Stimulated activated CD4-positive, alpha-beta T cell treated with anti-CD3 and anti-CD28 coated beads, Interleukin-15, amount 100 ng/mL, for 48 hours (primary cell): Measurements from ENCODE around the gene PTPRT.
"Not testable (repeated sequence)": the region's sequence is repeated elsewhere in the genome, so short reads cannot be mapped to it uniquely, and the experiment has no call there.

ENCODE experiments used
- DNase-seq, 2 donors: peaks; one replicate each; pipeline ENCODE4 v3.0.0-alpha.2; 2020; ENCODE audit warnings: low read depth in 2 of 2

PTPRT gene

DNA sequence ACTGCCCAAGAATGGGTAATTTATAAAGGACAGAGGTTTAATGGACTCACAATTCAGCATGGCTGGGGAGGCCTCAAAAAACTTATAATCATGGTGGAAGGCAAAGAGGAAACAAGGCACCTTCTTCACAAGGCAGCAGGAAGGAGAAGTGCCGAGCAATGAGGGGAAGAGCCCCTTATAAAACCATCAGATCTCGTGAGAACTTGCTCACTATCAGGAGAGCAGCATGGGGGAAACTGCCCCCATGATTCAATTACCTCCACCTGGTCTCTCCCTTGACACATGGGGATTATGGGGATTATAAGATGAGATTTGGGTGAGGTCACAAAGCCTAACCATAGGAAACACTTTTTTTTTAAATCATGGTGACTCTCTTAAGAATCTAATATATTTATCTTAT, 278.9 kb downstream of the PTPRT start:
- DNase-seq = not testable (repeated sequence)

DNA sequence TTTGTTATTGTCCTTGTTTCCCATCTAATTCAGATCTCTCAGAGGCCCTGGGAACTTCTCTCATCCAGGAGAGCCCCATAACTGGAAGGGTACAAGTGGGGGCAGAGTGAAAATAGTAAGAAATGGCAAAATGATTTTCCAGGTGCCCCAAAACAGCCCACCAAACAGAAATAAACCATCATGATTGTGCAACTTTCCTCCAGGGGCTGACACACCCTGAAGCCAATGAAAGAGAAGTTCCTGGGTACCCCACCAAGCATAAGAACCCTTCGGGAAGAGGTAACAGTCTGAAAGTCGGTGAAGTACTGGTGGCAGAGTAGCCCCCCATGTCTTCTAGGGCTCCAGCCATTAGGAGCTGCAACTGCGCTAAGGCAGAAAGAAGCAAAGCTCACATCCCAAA, 282.0 kb downstream of the PTPRT start:
- no peak for DNase-seq

GRCh38 chr20:42906120-42906519, 283.6 kb downstream of the PTPRT start:
- no peak for DNase-seq

- DNase-seq = no peak
Measured at GRCh38 chr20:42902509-42902908, 287.2 kb downstream of the PTPRT start.

DNA sequence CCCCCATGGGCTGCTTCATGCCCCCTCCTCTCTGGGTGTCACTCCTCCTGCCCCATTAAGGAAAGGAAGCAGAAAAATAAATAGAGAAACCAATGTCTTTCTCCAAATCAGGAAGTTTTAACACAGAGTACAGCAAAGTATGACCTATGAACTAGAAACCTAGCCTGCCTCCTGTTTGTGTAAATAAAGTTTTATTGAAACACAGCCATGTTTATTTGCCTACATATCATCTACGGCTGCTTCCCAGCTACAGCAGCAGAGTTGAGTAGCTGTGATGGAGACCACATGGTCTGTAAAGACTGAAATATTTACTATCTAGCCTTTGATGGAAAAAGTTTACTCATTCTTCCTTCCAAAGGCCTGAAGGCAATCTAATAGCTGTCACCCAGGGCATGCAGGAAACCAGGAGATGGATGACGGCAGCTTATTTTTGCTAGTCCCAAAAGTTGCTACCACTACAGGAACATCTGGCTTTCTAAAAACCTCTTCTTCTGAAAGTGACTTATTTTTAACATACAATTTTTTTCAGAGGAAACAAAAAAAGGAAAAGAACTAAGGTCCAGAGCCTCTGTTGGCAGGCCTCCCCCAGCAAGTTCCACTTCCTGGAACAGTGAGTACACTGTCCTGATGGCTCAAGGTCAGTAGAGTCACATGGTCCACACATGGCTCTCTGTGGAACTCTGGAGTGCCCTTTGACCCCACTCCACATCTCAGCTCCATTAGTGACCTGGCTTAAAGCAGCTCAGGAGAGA, 287.8 kb downstream of the PTPRT start:
- DNase-seq = no peak

- DNase-seq = not testable (repeated sequence)
Measured at GRCh38 chr20:42900764-42901163, 288.9 kb downstream of the PTPRT start.

GRCh38 chr20:42895020-42895419, 294.7 kb downstream of the PTPRT start:
- DNase-seq = no peak

- no peak for DNase-seq
Measured at GRCh38 chr20:42894483-42894882, 295.2 kb downstream of the PTPRT start.

GRCh38 chr20:42889517-42889916, 300.2 kb downstream of the PTPRT start:
- no peak for DNase-seq

GRCh38 chr20:42887281-42887680, 302.4 kb downstream of the PTPRT start:
- DNase-seq = no peak

DNA sequence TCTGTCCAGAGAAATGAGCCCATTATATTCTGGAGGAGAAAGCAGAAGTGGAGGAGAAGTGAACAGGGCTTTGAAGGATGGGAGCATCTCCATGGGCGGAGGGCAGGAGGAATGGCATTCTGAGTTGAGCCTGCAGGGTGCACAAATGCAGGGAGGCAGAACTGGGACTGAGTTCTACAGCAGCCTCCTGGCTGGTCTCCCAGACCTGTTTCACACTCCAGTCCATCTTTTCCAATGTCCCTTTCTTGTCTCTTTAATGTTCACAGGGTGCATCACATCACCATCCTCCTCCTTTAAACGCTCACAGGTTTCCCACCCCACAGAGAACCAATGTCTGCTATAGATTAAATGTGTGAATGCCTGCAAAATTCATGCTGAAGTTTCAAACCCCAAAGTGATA, 302.9 kb downstream of the PTPRT start:
- no peak for DNase-seq

DNA sequence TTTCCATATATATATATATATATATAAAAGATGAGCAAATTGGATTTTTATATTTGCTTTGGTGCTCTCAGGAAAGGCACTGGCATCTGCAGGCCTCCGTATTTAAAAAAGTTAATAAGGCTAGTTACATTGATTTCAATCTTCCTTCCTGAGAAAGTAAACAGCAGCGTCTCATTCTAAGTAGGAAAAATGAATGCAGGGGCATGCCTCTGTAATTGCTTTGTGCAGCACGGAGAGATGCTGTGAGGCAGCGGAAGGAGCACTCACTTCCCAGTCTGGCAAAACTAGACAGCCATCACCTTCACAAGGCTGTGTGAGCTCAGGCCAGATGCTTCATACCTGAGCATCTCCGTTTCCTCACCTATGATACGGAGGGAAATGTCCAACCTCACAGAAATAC, 303.7 kb downstream of the PTPRT start:
- DNase-seq = no peak

DNA sequence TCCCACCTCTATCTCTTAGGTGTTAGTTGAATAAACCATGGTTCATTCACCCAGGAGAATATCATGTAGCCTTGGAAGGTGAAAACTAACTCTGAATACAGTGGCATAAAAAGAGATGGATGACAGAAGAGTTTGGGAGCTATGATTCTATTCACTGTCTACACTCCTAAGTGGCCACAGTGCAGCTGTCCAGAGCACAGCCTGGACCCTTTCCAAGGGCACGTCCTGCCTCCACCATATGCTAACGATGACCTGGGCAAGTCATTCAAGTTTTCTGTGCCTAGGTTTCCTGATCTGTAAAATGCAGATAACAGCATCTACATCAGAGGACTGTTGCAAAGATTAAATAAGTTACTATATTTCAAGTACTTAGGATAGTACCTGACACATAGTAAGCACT, 314.1 kb downstream of the PTPRT start:
- DNase-seq = no peak

DNA sequence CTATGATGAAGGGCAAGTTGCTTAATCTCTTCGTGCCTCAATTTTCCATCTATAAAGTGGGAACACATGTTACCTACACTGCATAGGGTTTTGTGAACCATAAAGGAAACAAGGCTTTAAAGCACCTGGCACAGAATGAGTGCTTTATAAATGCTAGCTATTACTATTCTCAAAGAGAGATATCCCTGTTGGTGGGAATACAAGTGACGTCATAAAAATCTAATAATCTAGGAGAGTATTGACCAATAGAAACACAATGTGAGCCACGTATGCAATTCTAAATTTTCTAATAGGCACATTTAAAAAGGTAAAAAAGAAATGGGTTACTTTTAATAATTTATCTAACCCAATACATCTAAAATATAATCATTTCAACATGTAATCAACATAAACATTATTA, 316.4 kb downstream of the PTPRT start:
- DNase-seq = no peak

- no peak for DNase-seq
Measured at GRCh38 chr20:42864116-42864515, 325.6 kb downstream of the PTPRT start.

DNA sequence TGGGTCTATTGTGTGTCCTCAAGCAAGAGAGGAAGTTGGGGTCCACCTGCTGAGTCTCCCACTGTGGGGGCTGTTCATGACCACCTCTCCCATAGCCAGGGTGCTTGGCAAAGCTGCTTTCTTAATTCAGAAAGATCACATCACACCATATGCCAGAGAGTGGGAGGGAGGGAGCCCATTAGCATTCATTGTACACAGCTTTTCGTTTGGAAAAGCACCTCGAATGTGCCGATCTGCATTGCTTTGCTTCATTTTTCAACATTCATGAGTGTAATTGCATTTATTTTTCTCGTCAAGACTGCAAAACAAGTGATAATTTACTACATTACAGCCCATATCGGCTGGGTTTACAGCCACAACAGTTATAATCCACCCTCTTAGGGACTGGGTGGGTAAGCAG, 327.3 kb downstream of the PTPRT start:
- DNase-seq = no peak

DNA sequence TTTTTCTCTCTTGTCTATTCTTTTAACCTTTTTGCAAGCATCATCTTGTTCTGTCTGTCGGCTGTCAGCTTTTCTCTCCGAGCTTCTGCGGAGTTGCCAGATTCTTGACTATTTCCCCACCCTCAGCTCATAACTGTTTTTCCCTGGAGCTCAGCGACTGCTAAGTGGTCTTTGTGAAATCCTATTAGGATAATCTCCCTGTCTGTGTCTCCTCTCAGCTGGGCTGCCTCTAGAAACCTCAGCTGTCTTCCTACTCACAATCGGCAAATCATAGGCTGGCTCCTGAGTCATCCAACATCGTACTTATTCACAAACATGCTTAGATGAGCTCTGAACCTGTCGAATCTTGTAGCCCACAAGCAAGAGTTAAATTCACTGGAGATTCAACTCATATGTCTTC, 332.3 kb downstream of the PTPRT start:
- DNase-seq = no peak

GRCh38 chr20:42855896-42856295, 333.8 kb downstream of the PTPRT start:
- DNase-seq = no peak

DNA sequence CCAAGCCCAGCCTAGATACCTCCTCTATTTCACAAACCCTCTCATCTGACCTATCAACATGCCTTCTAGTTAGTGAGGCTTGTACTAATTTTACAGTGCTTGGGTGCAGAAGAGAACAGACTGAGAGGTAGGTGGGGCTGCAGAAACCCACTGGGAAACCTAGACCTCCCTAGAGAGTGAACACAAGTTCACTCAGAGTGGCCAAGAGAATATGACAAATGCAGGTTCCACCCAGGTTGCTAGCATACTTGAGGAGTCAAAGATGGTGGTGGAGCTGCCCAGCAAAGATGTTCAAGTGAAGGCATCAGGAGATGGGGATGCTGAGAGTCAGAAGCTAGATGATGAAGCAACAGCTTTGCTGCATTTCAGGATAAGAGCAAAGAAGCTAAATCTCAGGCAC, 337.0 kb downstream of the PTPRT start:
- DNase-seq = no peak

DNA sequence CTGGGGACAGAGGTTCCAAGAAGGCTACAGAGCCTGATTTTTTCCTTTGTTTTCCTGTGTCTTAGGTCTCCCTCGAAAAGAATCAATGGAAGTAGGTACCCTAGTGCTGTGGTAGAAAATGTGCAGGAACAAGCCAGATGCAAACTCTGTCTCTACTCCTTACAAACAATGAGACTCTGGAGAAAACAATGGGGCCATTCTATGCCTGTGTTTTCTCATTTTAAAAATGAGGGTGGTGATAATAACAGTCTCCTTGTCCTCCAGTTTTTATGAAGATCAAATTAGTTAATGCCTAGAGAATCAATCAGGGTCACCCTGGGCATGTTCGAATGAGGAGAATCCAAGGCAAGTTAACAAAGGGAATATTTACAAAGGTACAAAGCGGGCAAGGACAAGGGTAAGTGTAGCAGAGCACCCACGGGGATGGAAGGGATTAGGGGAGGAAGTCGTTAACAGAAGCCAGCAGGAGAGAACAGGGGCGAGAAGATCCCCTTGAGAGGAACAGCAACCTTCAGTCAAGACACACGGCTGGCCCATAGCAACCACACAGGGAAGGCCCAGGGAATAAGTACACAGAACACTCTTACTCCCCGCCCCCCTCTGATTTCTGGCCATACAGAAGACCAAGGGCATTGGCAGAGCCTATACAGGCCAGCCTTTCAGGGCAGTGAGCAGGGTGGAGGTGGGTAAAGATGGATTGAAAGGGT, 342.8 kb downstream of the PTPRT start:
- DNase-seq = no peak

- DNase-seq = no peak
Measured at GRCh38 chr20:42844751-42845150, 345.0 kb downstream of the PTPRT start.

- no peak for DNase-seq
Measured at GRCh38 chr20:42837456-42837855, 352.2 kb downstream of the PTPRT start.

- DNase-seq = no peak
Measured at GRCh38 chr20:42836339-42836738, 353.4 kb downstream of the PTPRT start.

DNA sequence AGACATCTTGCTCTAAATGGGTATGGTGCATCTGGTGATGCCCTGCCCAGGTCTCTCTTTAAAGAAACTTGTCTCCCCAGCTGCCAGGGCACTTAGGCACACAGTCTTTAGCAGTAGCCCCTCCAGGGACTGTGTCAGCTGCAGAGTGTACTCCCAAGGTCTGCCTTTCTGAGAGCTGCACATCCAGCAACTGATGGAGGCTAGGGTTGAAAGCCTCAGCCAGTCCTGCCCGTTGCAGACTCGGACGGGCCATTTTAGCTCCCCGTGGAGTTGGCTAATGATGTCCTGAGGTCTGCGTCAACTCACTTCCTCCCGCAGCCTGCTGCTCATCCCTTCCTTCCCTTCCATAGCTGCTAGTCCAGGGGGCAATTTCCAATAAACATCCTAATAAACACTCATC, 381.8 kb downstream of the PTPRT start:
- no peak for DNase-seq
